GM18519 (cell line): Measurements from ENCODE around the gene MYL11.

Experiments
- ATAC-seq: cut with Tn5 transposase; IDR thresholded peaks from one replicate; pipeline ENCODE4 v1.9.1; 2021; ENCODE audit warnings: mild to moderate bottlenecking, moderate library complexity; ENCODE audit not compliant: unreplicated experiment, low FRiP score

MYL11 gene

DNA sequence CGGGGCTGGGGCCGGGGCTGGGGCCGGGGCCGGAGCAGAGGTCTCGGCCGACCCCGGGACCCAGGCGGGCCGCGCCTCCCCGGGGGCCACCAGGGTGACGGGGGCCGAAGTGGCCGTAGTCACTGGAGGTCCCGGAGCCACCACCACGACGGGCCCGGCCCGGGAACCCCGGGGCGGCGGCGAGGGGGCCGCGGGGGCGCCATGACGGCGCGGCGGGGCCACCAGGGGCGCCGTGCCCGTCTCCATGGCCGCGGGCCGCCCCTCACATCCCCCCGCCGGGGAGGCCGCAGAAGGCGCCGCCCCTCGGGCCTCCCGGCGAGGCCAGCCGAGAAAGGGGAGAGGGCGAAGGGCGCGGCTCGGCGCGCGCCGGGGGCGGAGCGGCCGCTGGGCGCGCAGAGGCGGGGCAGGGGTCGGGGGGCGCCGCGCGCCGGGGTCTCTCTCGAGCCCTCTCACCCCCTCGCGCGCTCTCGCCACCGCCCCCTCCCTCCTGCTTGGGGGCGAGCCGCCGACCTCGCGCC is 4.6 kb upstream of the MYL11 start:
- peak; percentile 11 for ATAC-seq

DNA sequence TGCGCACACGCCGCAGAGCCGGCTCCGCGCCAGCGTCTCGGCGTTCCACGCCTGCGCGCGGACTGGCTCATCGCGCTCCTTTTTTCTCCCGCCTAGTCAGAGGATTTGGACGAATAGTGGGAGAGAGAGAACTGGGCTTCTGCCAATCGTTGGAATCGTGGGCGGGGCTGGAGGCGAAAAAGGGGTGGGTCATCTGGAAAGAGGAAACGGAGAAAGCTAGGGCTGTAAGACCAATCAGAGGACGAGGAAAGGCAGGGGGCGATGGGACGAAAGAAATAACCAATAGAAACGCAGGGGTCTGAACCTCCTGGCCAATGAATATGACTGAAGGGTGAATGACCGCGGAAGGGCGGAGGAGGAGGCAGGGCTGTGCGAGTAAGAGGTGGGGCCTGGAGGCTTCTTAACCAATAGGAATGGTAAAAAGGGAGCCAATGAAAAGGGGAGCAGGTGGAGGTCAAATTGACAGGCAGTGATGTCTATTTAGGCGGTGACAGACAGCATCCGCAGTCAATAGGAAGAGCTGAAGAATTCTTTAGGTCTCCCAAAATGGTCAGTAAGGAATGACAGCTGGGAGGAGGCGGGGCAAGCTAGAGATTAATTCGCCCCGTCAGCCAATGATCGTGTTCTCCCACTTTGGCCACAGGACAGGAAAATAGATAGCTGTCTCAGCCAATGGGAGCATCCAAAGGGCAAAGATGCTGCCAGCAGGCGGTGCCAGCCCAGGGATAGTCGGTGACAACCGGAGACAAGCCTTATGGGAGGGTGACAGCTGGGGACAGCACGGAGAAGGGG is 4.0 kb upstream of the MYL11 start, which contains the start of gene TBC1D10B:
Gene TBC1D10B, minus strand, starts transcription at position 39 of the 792 bp plus-strand sequence. CDS start 311 bp downstream, outside the sequence.
- peak; percentile 60 for ATAC-seq

DNA sequence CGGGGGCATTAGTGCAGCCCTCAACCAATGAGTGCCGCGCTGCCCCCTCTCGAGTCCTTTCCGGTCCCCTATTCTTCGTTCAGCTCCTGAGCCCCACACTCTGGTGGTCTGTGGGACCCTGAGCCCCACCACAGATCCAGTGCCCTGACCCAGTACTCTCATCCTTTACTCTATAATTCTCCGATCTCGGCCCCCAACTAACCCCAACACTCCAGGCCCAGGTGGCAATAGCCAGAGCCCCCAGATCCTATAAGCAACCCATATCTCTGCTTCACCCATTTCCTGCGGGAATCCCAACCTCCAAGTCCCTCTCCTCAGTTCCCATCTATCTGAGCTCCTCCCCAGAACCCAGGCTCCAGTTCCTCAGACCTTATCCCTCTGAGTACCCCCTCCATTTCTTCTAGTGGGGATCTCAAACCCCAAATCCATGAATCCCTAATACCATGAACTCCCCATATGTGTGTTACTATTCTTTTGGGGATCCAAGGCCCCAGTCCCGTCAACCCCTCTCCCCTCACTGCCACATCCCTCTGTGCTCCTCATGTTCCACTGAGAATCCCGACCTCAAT is 3.3 kb upstream of the MYL11 start:
- ATAC-seq: no peak

DNA sequence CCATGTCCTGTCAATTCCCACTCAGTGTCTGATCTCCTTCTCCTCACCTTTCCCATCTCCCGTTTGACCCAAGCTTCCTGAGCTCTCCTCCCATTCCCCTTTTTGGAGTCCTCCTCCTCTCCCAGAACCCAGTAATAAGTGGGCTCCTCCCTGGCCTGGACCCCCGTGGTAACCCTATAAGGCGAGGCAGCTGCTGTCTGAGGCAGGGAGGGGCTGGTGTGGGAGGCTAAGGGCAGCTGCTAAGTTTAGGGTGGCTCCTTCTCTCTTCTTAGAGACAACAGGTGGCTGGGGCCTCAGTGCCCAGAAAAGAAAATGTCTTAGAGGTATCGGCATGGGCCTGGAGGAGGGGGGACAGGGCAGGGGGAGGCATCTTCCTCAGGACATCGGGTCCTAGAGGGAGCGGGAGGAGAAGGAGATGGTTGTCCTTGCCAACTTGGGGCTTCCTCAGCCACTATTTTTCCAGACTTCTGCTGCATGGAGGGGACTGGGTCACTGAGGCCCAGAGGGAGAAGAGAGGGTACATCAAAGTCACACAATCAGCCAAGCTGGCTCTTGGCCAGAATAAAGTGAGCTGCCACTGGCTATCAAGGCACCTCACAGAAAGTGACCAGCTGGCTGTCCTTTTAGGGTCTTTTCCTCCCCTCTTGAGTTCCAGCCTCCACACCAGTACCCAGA is 2.4 kb upstream of the MYL11 start:
- ATAC-seq: no peak

DNA sequence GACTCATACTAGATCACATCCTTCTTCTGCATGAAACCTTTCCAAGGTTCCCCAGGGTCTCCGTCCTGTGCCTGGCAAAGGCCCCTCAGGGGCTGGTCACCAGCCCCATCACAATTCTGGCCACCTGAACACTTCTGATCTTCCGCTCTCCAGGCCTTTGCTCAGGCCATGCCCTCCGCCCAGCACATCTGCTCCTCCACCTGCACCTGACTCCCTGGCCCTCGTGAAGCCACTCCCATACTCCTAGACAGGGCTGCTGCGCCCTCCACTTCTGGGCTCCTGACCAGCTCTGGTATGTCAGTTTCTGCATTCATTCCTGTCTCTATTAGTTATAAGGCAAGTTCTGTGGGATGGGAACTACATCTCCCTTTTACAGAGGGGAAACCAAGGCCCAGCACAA is 1.9 kb upstream of the MYL11 start:
- no peak for ATAC-seq

DNA sequence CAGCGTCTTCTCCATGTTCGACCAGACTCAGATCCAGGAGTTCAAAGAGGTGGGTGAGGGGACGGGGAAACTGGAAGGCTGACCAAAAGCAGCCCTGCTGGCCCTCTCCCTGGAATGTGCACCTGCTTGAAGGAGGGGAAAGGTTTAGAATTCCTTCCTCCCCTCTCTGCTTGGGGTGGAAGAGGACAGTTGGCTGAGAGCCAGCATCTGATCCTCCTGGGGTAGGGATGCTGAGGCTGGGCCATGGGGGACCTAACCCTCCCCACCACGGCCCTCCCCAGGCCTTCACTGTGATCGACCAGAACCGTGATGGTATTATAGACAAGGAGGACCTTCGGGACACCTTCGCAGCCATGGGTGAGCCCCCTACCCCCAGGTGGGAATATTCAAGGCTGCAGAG is 1.3 kb downstream of the MYL11 start:
- no peak for ATAC-seq

DNA sequence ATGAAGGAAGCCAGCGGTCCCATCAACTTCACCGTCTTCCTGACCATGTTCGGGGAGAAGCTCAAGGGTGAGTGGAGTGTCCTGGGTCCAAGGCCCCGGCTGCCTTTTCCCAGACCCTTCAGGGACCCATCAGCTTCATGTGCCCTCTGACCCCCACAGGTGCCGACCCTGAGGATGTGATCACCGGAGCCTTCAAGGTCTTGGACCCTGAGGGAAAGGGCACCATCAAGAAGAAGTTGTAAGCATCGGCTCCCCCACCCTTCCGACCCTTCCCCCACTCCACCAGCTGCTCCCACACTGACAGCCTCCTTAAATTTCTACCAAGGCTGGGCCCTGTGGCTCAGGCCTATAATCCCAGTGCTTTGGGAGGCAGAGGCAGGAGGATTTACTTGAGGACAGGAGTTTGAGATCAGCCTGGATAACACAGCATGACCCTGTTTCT is 1.9 kb downstream of the MYL11 start:
- no peak for ATAC-seq

DNA sequence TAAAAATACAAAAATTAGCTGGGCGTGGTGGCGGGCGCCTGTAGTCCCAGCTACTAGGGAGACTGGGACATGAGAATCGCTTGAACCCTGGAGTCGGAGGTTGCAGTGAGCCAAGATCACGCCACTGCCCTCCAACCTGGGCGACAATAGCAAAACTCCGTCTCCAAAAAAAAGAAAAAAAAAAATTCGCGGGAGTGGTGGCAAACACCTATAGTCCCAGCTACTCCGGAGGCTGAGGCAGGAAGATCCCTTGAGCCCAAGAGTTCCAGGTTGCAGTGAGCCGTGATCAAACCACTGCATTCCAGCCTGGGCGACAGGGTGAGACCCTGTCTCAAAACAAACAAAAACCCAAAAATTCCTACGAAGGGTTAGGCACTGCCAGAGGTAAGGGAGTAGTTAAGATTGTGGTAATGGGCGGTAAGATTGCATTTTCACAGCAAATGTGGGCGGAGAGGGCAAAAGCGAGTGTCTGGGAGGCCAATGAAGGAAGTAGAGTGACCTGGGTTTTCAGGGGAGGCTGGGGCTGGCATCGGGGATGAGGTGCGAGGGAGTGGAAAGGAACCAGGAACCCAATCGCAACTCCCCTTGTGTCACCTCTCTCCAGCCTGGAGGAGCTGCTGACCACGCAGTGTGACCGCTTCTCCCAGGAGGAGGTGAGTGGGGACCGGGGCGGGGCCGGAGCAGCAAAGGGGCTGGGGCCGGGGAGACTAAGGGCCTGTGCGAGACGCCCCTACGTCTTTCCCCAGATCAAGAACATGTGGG is 2.6 kb downstream of the MYL11 start:
- no peak for ATAC-seq

DNA sequence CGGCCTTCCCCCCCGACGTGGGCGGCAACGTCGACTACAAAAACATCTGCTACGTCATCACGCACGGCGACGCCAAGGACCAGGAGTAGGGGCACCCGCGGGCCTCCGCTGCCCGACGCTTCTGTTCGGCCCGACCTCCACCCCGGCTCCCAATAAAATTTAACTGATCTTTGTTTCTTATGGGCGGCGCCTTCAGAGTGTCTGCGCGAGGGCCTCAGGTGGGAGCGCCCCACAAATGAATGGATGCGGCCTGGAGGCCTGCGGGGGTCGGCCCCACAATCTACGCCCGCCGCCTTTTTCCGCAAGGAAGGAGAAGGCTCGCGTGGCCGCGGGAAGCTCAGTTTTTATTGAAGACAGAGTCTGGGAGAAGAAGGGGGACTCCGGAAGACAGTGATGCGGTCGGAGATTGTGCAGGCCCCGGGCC is 3.2 kb downstream of the MYL11 start:
- ATAC-seq: no peak

DNA sequence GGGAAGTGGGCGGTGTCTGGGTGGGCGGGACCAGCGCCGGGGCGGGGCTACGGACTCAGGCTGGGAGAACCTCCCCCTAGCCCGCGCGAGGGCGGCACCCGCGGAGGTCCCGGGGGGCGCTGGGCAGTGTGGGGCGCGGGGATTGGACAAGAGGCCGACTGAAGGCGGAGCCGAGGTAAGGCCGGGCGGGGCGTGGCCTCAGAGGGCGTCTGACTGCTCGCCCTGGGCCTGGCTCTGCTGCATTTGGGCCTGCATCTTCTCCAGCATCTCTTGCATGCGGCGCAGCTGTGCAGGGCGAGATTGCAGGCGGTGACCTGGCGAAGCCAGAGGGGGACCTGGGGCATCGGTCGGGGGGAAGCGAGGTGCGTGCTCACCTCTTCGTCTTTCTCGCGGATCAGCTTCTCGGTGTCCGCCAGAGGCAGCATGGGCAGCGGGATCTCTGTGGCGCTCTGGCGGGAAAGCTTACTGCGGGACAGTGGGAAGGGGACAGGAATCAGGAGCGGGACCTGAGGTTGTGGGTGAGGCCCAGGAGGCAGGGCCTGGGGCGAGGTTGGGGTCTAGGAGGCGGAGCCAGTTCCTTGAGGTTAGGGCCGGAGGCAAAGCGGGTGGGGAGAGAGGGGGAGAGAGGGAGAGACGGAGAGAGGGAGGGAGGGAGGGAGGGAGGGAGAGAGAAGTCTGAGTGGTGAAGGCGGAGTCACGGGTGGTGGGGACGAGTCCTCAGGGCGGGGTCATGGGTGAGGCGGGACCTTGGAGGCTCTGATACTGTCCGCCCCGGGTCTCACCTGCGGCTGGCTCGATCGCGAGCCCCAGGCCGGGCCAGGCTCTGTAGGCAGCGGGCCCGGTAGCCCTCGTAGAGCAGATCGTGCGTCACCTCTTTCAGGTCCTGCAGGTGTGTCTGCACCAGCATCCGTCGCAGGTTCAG is 3.9 kb downstream of the MYL11 start:
- peak; percentile 74 for ATAC-seq

DNA sequence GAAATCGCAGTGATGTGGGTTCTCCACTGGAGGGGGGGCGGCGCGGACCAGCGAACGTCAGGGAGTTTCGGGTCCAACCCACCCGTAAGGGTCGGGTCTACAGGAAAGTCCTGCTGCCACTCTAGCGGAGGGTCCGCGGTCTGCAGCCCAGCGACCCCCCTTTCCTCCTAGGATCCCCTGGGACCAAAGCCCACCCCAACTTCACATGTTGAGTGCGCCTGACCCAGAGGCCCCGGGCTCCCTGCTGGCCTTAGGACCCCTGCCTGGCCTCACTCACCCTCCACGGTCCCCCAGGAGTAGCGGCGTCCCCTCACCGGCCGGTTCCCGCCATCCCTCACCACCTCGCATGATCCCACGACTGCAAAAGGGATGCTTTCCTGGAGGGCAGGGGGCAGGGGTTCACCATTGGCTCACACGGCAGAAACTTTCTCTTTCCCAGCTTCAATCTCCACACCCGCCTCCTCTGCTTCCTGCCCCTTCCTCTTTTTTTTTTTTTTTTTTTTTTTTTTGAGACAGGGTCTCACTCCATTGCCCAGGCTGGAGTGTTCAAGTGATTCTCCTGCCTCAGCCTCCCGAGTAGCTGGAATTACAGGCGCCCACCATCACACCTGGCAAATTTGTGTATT is 4.7 kb downstream of the MYL11 start:
- ATAC-seq: no peak

DNA sequence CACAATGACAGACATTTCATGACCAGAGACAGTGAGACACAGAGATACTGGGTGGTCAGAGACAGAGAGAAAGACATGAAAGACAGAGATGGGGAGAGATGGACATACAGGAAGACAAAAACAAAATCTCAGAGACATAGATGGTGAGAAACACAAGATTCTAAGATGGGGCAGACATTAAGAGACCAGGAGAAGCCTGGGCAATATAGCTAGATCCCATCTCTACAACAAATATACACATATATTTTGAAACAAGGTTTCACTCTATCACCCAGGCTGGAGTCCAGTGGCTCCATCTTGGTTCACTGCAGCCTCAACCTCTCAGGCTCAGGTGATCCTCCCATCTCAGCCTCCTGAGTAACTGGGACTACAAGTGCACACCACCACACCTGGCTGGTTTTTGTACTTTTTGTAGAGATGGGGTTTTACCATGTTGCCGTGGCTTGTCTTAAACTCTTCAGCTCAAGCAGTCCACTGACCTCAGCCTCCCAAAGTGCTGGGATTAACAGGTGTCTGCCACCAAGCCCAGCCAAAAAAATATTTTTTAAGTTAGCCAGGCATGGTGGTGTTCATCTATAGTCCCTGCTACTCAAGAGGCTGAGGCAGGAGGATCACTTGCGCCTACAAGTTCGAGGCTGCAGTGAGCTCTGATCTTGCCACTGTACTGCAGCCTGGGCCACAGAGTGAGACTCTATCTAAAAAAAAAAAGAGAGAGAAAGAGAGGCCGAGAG is 5.6 kb downstream of the MYL11 start:
- no peak for ATAC-seq

DNA sequence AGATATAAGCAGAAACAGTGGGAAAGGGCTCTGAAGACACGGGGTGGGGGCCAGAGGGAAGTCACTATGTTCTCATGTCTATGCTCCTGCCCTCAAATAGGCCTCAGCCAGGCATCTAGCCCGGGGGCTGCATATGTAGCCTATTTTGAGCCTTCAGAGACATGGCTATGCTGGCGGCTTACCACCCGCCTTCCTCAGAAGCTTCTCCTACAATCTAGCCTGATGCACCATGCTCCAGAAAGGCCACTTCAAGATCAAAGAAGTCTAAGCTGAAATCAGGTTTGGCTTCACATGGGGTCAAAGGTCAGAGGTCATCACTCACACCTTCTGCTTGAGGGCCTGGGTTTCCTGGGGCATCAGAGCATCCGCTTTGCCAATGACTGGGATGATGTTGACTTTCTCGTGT is 6.2 kb downstream of the MYL11 start:
- no peak for ATAC-seq

DNA sequence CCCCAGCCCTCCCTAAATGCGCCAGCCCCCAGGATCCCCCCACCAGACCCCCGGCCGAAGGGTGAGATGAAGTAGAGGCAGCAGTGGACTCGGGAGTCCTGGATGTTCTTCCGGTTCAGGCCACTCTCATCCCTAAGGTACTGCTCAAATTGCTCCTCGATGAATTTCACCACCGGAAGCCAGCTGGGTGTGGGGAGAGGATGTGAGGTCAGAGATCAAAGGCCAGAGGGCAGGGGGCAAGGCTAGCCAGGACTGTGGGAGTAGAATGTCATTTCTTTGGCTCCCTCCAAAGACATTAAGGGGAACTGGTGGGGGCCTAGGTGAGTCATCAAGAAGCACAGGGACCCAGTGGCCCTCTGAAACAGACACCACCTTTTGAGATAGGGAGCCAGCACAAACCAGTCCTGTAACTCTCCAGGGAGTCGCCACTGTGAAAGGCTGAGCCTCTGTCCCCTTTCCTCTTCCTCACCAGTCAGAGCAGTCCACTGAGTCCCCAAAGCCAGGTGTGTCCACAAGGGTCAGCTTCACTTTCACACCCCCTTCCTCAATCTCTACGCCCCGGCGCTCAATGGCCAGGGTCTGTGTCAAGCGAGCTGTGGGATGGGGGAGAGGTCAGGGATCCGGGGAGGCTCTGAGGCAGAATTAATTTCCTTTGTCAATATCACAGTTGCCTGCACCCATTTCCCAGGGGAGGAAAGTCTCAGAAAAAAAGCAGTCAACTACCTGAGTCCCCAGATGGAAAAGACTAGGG is 6.9 kb downstream of the MYL11 start:
- ATAC-seq: no peak

DNA sequence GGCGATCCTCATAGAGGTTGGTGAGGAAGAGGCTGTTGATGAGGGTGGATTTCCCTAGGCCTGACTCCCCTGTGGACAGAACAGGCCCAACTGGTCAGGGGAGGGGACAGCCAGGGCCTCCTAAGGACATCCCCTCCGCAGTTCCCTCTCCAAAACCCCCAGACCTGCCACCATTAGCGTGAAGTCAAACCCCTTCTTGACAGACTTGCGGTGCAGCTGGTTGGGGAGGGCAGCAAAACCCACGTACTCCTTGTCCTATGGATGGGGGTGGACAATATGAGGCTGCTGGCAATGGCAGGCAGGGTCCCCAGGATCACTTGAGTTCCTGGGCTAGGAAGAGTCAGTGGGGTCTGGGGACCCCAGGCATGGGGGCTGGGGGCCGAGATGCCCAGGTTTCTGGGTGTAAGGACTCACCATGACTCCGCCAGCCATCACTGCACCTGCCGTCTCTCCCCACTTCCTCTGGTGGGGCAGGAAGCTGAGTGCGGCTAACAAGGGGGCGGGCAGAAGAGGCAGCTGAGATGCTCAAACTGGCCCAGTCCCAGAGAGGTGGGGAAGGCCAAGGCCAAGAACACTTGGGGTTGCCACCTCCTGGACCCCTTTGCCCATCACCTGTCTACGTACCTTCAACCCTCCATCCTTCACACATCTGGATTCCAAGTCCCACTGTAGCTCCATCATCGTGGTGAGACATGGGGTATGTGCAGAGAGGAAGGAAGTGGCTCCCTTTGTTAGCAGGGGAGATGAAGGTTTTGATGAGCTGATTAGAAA is 7.7 kb downstream of the MYL11 start, which contains the start of gene SEPTIN1:
Gene SEPTIN1, minus strand, starts transcription at position 451 of the 771 bp plus-strand sequence. Its CDS starts 19 bp downstream, at position 432.
- ATAC-seq: no peak

DNA sequence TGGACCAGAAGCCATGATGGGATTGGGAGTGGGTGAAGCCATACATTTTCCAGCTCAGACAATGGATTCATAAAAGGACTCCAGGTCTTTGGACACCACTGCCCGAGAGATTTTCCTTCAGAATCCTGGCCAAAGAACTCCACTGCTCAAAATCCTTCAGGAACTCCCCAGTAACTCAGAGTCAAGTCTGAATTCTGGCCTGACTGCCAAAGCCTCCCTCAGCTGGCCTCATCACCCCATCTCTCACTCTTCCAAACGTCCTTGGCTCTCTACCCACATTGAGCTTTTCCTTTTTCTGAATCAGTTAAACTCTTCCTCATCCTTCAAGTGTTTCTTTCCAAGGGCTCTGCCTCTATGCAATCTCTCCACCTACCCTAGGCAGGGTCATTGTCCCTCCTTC is 8.9 kb downstream of the MYL11 start:
- no peak for ATAC-seq

DNA sequence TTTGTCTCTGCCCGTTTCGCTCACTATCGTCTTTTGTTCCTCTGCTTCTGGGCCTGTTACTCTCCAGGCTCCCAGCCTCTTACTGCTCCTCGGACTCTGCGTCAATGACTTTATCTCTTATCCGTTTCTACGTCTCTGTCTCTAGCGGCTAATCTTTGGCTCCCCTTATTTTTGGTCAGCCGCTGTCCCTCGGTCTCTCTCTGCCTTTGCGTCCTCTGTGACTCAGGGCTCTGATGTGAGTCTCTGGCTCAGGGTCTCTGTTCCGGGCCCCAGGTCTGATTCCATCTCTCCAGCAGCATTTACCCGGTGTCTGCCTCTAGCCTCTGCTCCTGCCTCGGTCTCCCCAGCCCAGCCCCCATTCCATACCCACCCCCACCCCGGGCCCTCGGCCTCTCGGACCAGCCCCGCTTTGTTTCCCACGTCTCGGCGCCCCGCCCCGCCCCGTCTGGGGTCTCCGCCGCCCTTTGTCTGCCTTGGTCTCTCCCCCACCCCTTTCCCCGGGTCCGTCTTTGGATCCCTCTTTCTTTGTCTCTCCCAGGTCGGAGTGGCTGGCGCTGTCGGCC is 20.1 kb downstream of the MYL11 start:
- ATAC-seq: no peak
